ENCODE measurements around the gene CTSC. TPM values are rescaled to one million over a fixed set of nuclear protein-coding genes. Genes with fewer than 3 reads are reported as not detected.
A peak's percentile ranks its signal among the peaks of the same experiment; 100 is the strongest.

The CTSC gene
- total RNA-seq, 1 experiment from 2014 or later = 119 TPM

GRCh38 chr11:88363648-88364065 lies 26.1 kb upstream of the CTSC start:
- POLR2A ChIA-PET (ENCODE audit: unreplicated experiment) = no interaction called here
- intact Hi-C loops (cut with micrococcal nuclease; ENCODE audit: unreplicated experiment) = no loop called here
- peak overlapping the region; percentile 39 for H3K27ac ChIP-seq

GRCh38 chr11:88363004-88363403 lies 25.5 kb upstream of the CTSC start:
- TF ChIP-seq EZH2 (IDR thresholded peaks at IDR 0.05; ENCODE audit: low read depth) (no peak), CTCF (conservative IDR thresholded peaks at IDR 0.05) (no peak)
- Histone ChIP-seq H3K4me1 (replicated peaks; ENCODE audit: insufficient read depth) (peaks cover 21% of the 10 kb centered on the region), H3K9me2 (ENCODE audit: insufficient read depth) (no peaks in the 10 kb centered on the region), H3K9me3 (ENCODE audit: insufficient read depth, low read depth) (no peaks in the 10 kb centered on the region), H4K20me1 (ENCODE audit: insufficient read depth) (no peaks in the 10 kb centered on the region), H2AFZ (no peak overlapping the region), H3K4me3 (no peak overlapping the region), H3K79me2 (ENCODE audit: low read depth) (no peaks in the 10 kb centered on the region), H3K27me3 (ENCODE audit: insufficient read depth, low read depth) (no peaks in the 10 kb centered on the region), H3K27ac (0 out of 2 replicates have a peak overlapping the region, but pooled peaks have one; percentile 39), H3K36me3 (ENCODE audit: low read depth) (no peaks in the 10 kb centered on the region), H3F3A (ENCODE audit: insufficient read depth, low read depth) (peaks cover 15% of the 10 kb centered on the region), H3K4me2 (no peak overlapping the region)
- CTCF ChIA-PET = no interaction called here
- intact Hi-C loops (cut with micrococcal nuclease; ENCODE audit: unreplicated experiment) = no loop called here
- POLR2A ChIA-PET (ENCODE audit: unreplicated experiment) = no interaction called here
- DNase-seq = no peak
- BruUV-seq (replicated peaks) = no TSS peak

More at GRCh38 chr11:88363648-88364065, 26.1 kb upstream of the CTSC start:
- Histone ChIP-seq H4K20me1 (ENCODE audit: insufficient read depth) (no peaks in the 10 kb centered on the region), H3K4me3 (no peak overlapping the region), H3K9me3 (ENCODE audit: insufficient read depth, low read depth) (no peaks in the 10 kb centered on the region), H3K27me3 (ENCODE audit: insufficient read depth, low read depth) (no peaks in the 10 kb centered on the region), H3K36me3 (ENCODE audit: low read depth) (no peaks in the 10 kb centered on the region), H3F3A (ENCODE audit: insufficient read depth, low read depth) (peaks cover 11% of the 10 kb centered on the region; the same call in 1 of the 2 replicates), H3K9me2 (ENCODE audit: insufficient read depth) (no peaks in the 10 kb centered on the region), H3K79me2 (ENCODE audit: low read depth) (no peaks in the 10 kb centered on the region), H3K4me2 (0 out of 2 replicates have a peak overlapping the region, but pooled peaks have one; percentile 2), H3K4me1 (replicated peaks; ENCODE audit: insufficient read depth) (peaks cover 14% of the 10 kb centered on the region), H2AFZ (no peak overlapping the region)
- BruUV-seq (replicated peaks) = no TSS peak
- peak; percentile 27 to 66 for DNase-seq
- CTCF ChIA-PET = no interaction called here
- TF ChIP-seq CTCF (conservative IDR thresholded peaks at IDR 0.05) (no peak), EZH2 (IDR thresholded peaks at IDR 0.05; ENCODE audit: low read depth) (no peak)

- CTCF ChIA-PET = no interaction called here
- DNase-seq = peak in 1 of 2 experiments; percentile 6
- Histone ChIP-seq H3K27ac (no peak overlapping the region), H3K36me3 (ENCODE audit: low read depth) (no peaks in the 10 kb centered on the region), H2AFZ (no peak overlapping the region), H3K9me2 (ENCODE audit: insufficient read depth) (no peaks in the 10 kb centered on the region), H3K27me3 (ENCODE audit: insufficient read depth, low read depth) (no peaks in the 10 kb centered on the region), H3K4me1 (replicated peaks; ENCODE audit: insufficient read depth) (peaks cover 37% of the 10 kb centered on the region), H3F3A (ENCODE audit: insufficient read depth, low read depth) (peaks cover 27% of the 10 kb centered on the region), H4K20me1 (ENCODE audit: insufficient read depth) (no peaks in the 10 kb centered on the region), H3K9me3 (ENCODE audit: insufficient read depth, low read depth) (no peaks in the 10 kb centered on the region), H3K4me3 (no peak overlapping the region), H3K4me2 (no peak overlapping the region), H3K79me2 (ENCODE audit: low read depth) (no peaks in the 10 kb centered on the region)
- BruUV-seq (replicated peaks) = no TSS peak
- no peak for TF ChIP-seq EZH2 (IDR thresholded peaks at IDR 0.05; ENCODE audit: low read depth)
- TF ChIP-seq CTCF (conservative IDR thresholded peaks at IDR 0.05) = no peak
- intact Hi-C loops (cut with micrococcal nuclease; ENCODE audit: unreplicated experiment) = no loop called here
- POLR2A ChIA-PET (ENCODE audit: unreplicated experiment) = no interaction called here
Observed at GRCh38 chr11:88360141-88360540, 22.6 kb upstream of the CTSC start.

All from PC-9 (cell line).